Colonic mucosa (tissue), 4 donors: ENCODE results near the gene SETD2. TPM values are rescaled to one million over a fixed set of nuclear protein-coding genes. Genes with fewer than 3 reads are reported as not detected.

Experiments used
- DNase-seq: peaks from one replicate; pipeline ENCODE4 v3.0.0-alpha.2; 2020
- H3K27ac ChIP-seq: fragments of 200-600 bp; one replicate; pipeline ENCODE4 v1.8.0; 2021
- H3K27me3 ChIP-seq: fragments of 200-600 bp; one replicate; pipeline ENCODE4 v1.8.0; 2021
- H3K36me3 ChIP-seq: fragments of 200-600 bp; one replicate; pipeline ENCODE4 v1.8.0; 2021
- H3K4me1 ChIP-seq: fragments of 200-600 bp; one replicate; pipeline ENCODE4 v1.8.0; 2021; ENCODE audit warnings: mild to moderate bottlenecking
- H3K4me3 ChIP-seq: fragments of 200-600 bp; one replicate; pipeline ENCODE4 v1.8.0; 2021
- H3K9ac ChIP-seq, 2 donors: one replicate each; pipeline ENCODE4 v1.7.0; 2013; ENCODE audit warnings: control low read depth in 2 of 2, low read depth in 2 of 2, low read length in 2 of 2
- H3K9me3 ChIP-seq: fragments of 200-600 bp; one replicate; pipeline ENCODE4 v1.8.0; 2021
- intact Hi-C: fragments of 100-400 bp; cut with DNase I; formaldehyde crosslinking; loops from one replicate; pipeline ENCODE4 v1.14.1; 2022
- total RNA-seq, 2 donors: library from RNA; stranded (reverse); fragmentation: NEBNext Ultra II Directional in 1 of 2; extraction: Animal tissue kit (Norgen Biotek cat#: 25700) in 1 of 2; gene quantifications; one replicate each; pipeline ENCODE4 v1.2.1, GENCODE V29; 2021
- TF ChIP-seq, protein P1 (sequence below): fragments of 200-600 bp; IDR thresholded peaks from one replicate; pipeline ENCODE4 v1.8.0; 2022; ENCODE audit warnings: antibody characterized with exemption, mild to moderate bottlenecking
- donor health status: healthy.
- donor health status: DM: no; HTN: no; CAD: no.
- donor health status: DM: no; HTN: no; CAD: no.

Gene SETD2
- total RNA-seq, 2 donors from 2014 or later: 39.5 to 48.6 TPM

GRCh38 chr3:47015151-47015550, 148.8 kb downstream of the SETD2 start:
- Histone ChIP-seq H3K27ac (no peak overlapping the region), H3K27me3 (no peaks in the 10 kb centered on the region), H3K36me3 (peaks cover 6% of the 10 kb centered on the region), H3K4me1 (no peaks in the 10 kb centered on the region), H3K9ac (no peak overlapping the region), H3K4me3 (no peak overlapping the region), H3K9me3 (no peaks in the 10 kb centered on the region)
- TF ChIP-seq, protein P1, sequence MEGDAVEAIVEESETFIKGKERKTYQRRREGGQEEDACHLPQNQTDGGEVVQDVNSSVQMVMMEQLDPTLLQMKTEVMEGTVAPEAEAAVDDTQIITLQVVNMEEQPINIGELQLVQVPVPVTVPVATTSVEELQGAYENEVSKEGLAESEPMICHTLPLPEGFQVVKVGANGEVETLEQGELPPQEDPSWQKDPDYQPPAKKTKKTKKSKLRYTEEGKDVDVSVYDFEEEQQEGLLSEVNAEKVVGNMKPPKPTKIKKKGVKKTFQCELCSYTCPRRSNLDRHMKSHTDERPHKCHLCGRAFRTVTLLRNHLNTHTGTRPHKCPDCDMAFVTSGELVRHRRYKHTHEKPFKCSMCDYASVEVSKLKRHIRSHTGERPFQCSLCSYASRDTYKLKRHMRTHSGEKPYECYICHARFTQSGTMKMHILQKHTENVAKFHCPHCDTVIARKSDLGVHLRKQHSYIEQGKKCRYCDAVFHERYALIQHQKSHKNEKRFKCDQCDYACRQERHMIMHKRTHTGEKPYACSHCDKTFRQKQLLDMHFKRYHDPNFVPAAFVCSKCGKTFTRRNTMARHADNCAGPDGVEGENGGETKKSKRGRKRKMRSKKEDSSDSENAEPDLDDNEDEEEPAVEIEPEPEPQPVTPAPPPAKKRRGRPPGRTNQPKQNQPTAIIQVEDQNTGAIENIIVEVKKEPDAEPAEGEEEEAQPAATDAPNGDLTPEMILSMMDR: no peak
- no peak for DNase-seq
- intact Hi-C loops: no loop called here

- Histone ChIP-seq H3K9ac (no peak overlapping the region), H3K4me1 (no peaks in the 10 kb centered on the region), H3K9me3 (no peaks in the 10 kb centered on the region), H3K27ac (no peak overlapping the region), H3K36me3 (no peaks in the 10 kb centered on the region), H3K4me3 (no peak overlapping the region), H3K27me3 (no peaks in the 10 kb centered on the region)
- DNase-seq: no peak
- intact Hi-C loops: no loop called here
- TF ChIP-seq, protein P1: no peak
Measured at GRCh38 chr3:47014036-47014435, 149.9 kb downstream of the SETD2 start.

- Histone ChIP-seq H3K4me1 (no peaks in the 10 kb centered on the region), H3K4me3 (no peak overlapping the region), H3K9me3 (no peaks in the 10 kb centered on the region), H3K27me3 (no peaks in the 10 kb centered on the region), H3K9ac (no peak overlapping the region), H3K27ac (no peak overlapping the region), H3K36me3 (no peaks in the 10 kb centered on the region)
- intact Hi-C loops: no loop called here
- no peak for DNase-seq
- TF ChIP-seq, protein P1: no peak
Measured at GRCh38 chr3:47013231-47013630, 150.7 kb downstream of the SETD2 start.

DNA sequence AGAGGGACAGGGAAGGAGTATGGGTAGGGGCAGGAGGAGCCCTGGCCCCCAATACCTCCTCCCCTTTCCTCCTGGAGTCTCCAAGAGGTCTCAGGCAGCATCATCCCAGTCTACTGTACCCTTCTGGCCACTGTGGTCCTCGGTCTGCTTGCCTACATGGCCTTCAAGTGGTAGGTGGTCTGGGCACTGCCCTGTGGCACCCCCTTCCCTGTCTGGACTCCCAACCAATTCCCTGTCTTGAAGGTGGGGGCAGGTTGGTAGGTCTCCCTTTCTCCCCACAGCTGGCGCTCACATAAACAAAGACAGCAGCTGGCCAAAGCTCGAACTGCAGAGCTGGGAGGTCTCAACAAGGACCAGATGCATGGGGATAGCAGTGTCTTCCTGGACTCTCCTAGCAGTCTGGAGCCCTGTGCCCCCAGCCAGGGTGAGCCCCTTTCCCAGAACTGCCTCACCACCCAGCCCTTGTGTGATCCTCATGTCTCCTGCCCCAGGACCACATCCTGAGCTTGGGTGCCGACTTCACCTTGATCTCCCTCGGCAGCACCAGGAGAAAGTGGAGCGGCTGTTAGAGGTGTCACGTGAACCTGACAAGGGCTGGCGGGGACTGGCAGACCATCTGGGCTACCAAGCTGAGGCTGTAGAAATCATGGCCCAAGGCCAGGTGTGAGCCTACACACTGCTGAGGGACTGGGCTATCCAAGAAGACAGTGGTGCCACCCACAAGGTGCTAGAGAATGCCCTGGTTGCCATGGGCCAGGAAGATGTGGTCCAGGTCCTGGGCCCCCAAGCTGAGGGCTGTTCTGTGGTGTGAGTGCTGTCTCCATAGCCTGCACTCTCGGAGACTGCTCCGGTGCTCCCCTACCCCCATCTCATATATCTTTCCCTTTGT, 151.3 kb downstream of the SETD2 start:
- TF ChIP-seq, protein P1: no peak
- Histone ChIP-seq H3K4me3 (no peak overlapping the region), H3K4me1 (no peaks in the 10 kb centered on the region), H3K27me3 (no peaks in the 10 kb centered on the region), H3K9ac (no peak overlapping the region), H3K9me3 (no peaks in the 10 kb centered on the region), H3K27ac (no peak overlapping the region), H3K36me3 (no peaks in the 10 kb centered on the region)
- peak; percentile 16 for DNase-seq
- intact Hi-C loops: no loop called here

DNA sequence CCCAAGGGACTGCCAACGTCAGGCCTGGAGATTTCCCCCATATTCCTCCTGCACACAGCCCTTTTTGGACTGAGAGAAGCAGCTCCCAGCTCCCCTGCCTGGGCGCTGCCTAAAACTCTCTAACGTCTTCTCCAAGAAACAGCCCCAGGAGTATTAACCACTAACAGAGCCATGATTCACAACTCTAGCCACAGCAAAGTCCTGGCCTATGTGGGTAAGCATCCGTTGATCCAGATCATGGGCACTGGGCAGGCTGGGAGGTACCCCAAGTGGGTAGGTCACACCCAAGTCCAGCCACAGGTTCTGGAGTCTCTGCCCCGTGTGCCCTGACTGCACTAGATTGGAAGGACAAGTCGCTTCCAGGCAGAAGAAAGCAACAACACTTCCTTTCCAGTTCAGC, 152.5 kb downstream of the SETD2 start:
- DNase-seq: no peak
- TF ChIP-seq, protein P1: no peak

More for the DNA sequence above, 152.5 kb downstream of the SETD2 start:
- intact Hi-C loops: no loop called here
- Histone ChIP-seq H3K4me3 (no peak overlapping the region), H3K9me3 (no peaks in the 10 kb centered on the region), H3K9ac (no peak overlapping the region), H3K36me3 (no peaks in the 10 kb centered on the region), H3K27me3 (no peaks in the 10 kb centered on the region), H3K4me1 (no peaks in the 10 kb centered on the region), H3K27ac (no peak overlapping the region)
